NCI-H748 treated with DMSO at 0.1 percent for 48 hours (cell line): ENCODE data around the gene EDN1.

Experiments used
- DNase-seq: peaks from one replicate; lab custom pipeline; 2025; lab: John Stamatoyannopoulos, UW

The EDN1 gene

GRCh38 chr6:12289933-12290820 lies at the start of gene EDN1:
EDN1 (plus strand) TSS chr6:12290361; CDS start chr6:12290630, 269 bp downstream.
- DNase-seq, result peak; percentile 40

- no peak for DNase-seq
These were observed 48.5 kb upstream of the EDN1 start for GRCh38 chr6:12241493-12242175.

- DNase-seq, result no peak
These were observed 47.0 kb upstream of the EDN1 start for GRCh38 chr6:12243169-12243568.

GRCh38 chr6:12245360-12245759 lies 44.8 kb upstream of the EDN1 start:
- DNase-seq, result no peak

GRCh38 chr6:12245763-12246718 lies 44.1 kb upstream of the EDN1 start:
- DNase-seq, result no peak

GRCh38 chr6:12246900-12247299 lies 43.3 kb upstream of the EDN1 start:
- no peak for DNase-seq

- no peak for DNase-seq
These were observed 40.4 kb upstream of the EDN1 start for GRCh38 chr6:12249541-12250382.

- no peak for DNase-seq
These were observed 39.8 kb upstream of the EDN1 start for GRCh38 chr6:12250383-12250770.

GRCh38 chr6:12254210-12254609 lies 36.0 kb upstream of the EDN1 start:
- DNase-seq, result no peak

- no peak for DNase-seq
These were observed 32.0 kb upstream of the EDN1 start for GRCh38 chr6:12258191-12258590.

GRCh38 chr6:12258591-12259075 lies 31.5 kb upstream of the EDN1 start:
- DNase-seq, result no peak

- no peak for DNase-seq
These were observed 29.6 kb upstream of the EDN1 start for GRCh38 chr6:12260458-12261093.

- DNase-seq, result no peak
These were observed 28.7 kb upstream of the EDN1 start for GRCh38 chr6:12261502-12261901.

GRCh38 chr6:12262236-12263061 lies 27.7 kb upstream of the EDN1 start:
- no peak for DNase-seq

GRCh38 chr6:12263403-12263802 lies 26.8 kb upstream of the EDN1 start:
- no peak for DNase-seq

- DNase-seq, result no peak
These were observed 25.5 kb upstream of the EDN1 start for GRCh38 chr6:12264671-12265070.

- no peak for DNase-seq
These were observed 24.9 kb upstream of the EDN1 start for GRCh38 chr6:12265296-12265695.

GRCh38 chr6:12265791-12266190 lies 24.4 kb upstream of the EDN1 start:
- no peak for DNase-seq

GRCh38 chr6:12266571-12266970 lies 23.6 kb upstream of the EDN1 start:
- DNase-seq, result no peak

GRCh38 chr6:12269110-12269509 lies 21.1 kb upstream of the EDN1 start:
- DNase-seq, result no peak
